SK-N-SH (cell line): ENCODE data around the gene CXCL1.

Source experiments
- CHD2 ChIP-seq: fragments of 150-350 bp; IDR thresholded peaks from 2 replicates; pipeline ENCODE4 v1.6.1; 2018; ENCODE audit warnings: low read length; ENCODE audit not compliant: partially characterized antibody
- CTCF ChIP-seq: fragments of 200-600 bp; sonication (generic); IDR thresholded peaks from 2 replicates; pipeline ENCODE4 v1.6.1; 2017; ENCODE audit warnings: antibody characterized with exemption, mild to moderate bottlenecking, moderate library complexity
- ELF1 ChIP-seq: IDR thresholded peaks from 2 replicates; pipeline ENCODE4 v1.4.0; 2012
- EP300 ChIP-seq, 2 experiments: IDR thresholded peaks; 2 replicates each; pipeline versions ENCODE4 v1.4.0 to v1.6.1; 2012; ENCODE audit warnings: borderline replicate concordance in 1 of 2, low read depth in 1 of 2, low read length in 1 of 2
- EZH2phosphoT487 ChIP-seq: fragments of 200-600 bp; sonication (generic); IDR thresholded peaks from 2 replicates; pipeline ENCODE4 v1.6.1; 2017; ENCODE audit warnings: low read depth, mixed run types, mild to moderate bottlenecking, antibody characterized with exemption, moderate library complexity, borderline replicate concordance
- GABPA ChIP-seq: IDR thresholded peaks from 2 replicates; pipeline ENCODE4 v1.4.0; 2012; ENCODE audit warnings: low read depth, mild to moderate bottlenecking
- JUND ChIP-seq: IDR thresholded peaks from 2 replicates; pipeline ENCODE4 v1.4.0; 2012
- MAX ChIP-seq: IDR thresholded peaks from 2 replicates; pipeline ENCODE4 v1.4.0; 2012; ENCODE audit warnings: low read depth
- NFIC ChIP-seq: IDR thresholded peaks from 2 replicates; pipeline ENCODE4 v1.4.0; 2012; ENCODE audit warnings: borderline replicate concordance
- POLR2AphosphoS5 ChIP-seq: IDR thresholded peaks from 2 replicates; pipeline ENCODE4 v1.6.1; 2012; ENCODE audit warnings: low read depth, low read length
- RCOR1 ChIP-seq: fragments of 150-350 bp; IDR thresholded peaks from 2 replicates; pipeline ENCODE4 v1.6.1; 2017; ENCODE audit warnings: antibody characterized with exemption, low read length
- RFX5 ChIP-seq: IDR thresholded peaks from 2 replicates; pipeline ENCODE4 v1.6.1; 2012; ENCODE audit warnings: mild to moderate bottlenecking, improper control_type of control experiment, low read length
- YY1 ChIP-seq: IDR thresholded peaks from 2 replicates; pipeline ENCODE4 v1.4.0; 2012; ENCODE audit warnings: low read depth, mild to moderate bottlenecking

GRCh38 chr4:73902817-73903547 is 33.8 kb downstream of the CXCL1 start:
- TF ChIP-seq CTCF, result no peak
- TF ChIP-seq ELF1, result no peak
- TF ChIP-seq POLR2AphosphoS5, result no peak
- no peak for TF ChIP-seq GABPA
- no peak for TF ChIP-seq RFX5
- TF ChIP-seq EZH2phosphoT487, result no peak
- no peak for TF ChIP-seq EP300 (IDR thresholded peaks at IDR 0.05; ENCODE audit: borderline replicate concordance in 1 of 2, low read depth in 1 of 2, low read length in 1 of 2)
- TF ChIP-seq RCOR1, result no peak
- TF ChIP-seq YY1, result no peak
- TF ChIP-seq MAX, result no peak
- TF ChIP-seq CHD2, result no peak
- no peak for TF ChIP-seq JUND
- TF ChIP-seq NFIC, result no peak
